Mesothelial cell of epicardium (in vitro differentiated cells): ENCODE data around the gene DGKK. TPM values are rescaled to one million over a fixed set of nuclear protein-coding genes. Genes with fewer than 3 reads are reported as not detected.

Source experiments
- DNase-seq, 2 experiments: peaks; one replicate each; pipeline ENCODE4 v3.0.0; 2021; ENCODE audit warnings: low spot score in 2 of 2; ENCODE audit not compliant: unreplicated experiment in 2 of 2
- H3K27ac Mint-ChIP-seq: 2 replicates; pipeline ENCODE4 v1.8.0; 2021; ENCODE audit warnings: mixed read lengths
- H3K27me3 Mint-ChIP-seq: 2 replicates; pipeline ENCODE4 v1.8.0; 2021; ENCODE audit warnings: low read depth, mixed read lengths
- H3K36me3 Mint-ChIP-seq: 2 replicates; pipeline ENCODE4 v1.8.0; 2021; ENCODE audit warnings: mixed read lengths
- H3K4me1 Mint-ChIP-seq: 2 replicates; pipeline ENCODE4 v1.8.0; 2021; ENCODE audit warnings: mixed read lengths
- H3K4me3 Mint-ChIP-seq: 2 replicates; pipeline ENCODE4 v1.8.0; 2021; ENCODE audit warnings: mild to moderate bottlenecking, moderate library complexity, mixed read lengths
- H3K9me3 Mint-ChIP-seq: 2 replicates; pipeline ENCODE4 v1.8.0; 2021; ENCODE audit warnings: mixed read lengths
- CTCF ChIP-seq: fragments of 200-600 bp; sonication (generic); IDR thresholded peaks from one replicate; pipeline ENCODE4 v1.5.0; 2021; ENCODE audit warnings: antibody characterized with exemption; ENCODE audit not compliant: unreplicated experiment
- total RNA-seq: library from RNA; stranded (reverse); gene quantifications from 3 replicates; pipeline ENCODE4 v1.2.1, GENCODE V29; 2021

The DGKK gene
- total RNA-seq, 1 donor from 2014 or later, result 0.04 TPM

GRCh38 chrX:50484662-50485061 is 14.0 kb upstream of the DGKK start:
- Mint-ChIP-seq H3K4me1 (no peaks in the 10 kb centered on the region), H3K27me3 (peaks cover 11% of the 10 kb centered on the region), H3K4me3 (no peak overlapping the region), H3K9me3 (peaks cover 21% of the 10 kb centered on the region), H3K36me3 (no peaks in the 10 kb centered on the region), H3K27ac (no peak overlapping the region)
- TF ChIP-seq CTCF, result no peak
- DNase-seq, result no peak

GRCh38 chrX:50483283-50483682 is 12.7 kb upstream of the DGKK start:
- no peaks in the 10 kb centered on the region for H3K4me1 Mint-ChIP-seq
- no peak for TF ChIP-seq CTCF
- H3K27ac Mint-ChIP-seq, result no peak overlapping the region
- no peak overlapping the region for H3K4me3 Mint-ChIP-seq
- no peaks in the 10 kb centered on the region for H3K36me3 Mint-ChIP-seq
- DNase-seq, result no peak
- H3K9me3 Mint-ChIP-seq, result peaks cover 21% of the 10 kb centered on the region
- peaks cover 12% of the 10 kb centered on the region for H3K27me3 Mint-ChIP-seq

DNA sequence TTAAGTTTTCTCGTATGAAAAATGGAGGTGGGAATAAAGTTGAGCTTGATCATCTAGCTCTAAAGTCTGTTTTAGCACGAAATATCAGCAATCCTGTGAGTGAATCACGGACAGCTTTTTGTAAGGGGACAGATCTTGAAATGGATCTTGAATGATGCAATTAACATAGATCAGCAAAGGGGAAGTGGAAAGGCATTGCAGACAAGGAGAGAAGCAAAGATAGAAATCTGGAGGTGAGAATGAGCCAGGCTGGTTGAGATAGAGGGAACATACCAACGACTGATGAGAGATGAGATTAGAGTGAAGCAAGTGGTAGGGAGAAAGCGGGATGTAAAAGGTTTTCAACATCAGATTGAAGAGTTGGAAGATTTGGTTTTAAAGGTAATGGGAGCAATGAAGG is 4.6 kb upstream of the DGKK start:
- Mint-ChIP-seq H3K4me1 (peaks cover 9% of the 10 kb centered on the region), H3K27ac (no peak overlapping the region), H3K4me3 (no peak overlapping the region), H3K27me3 (peaks cover 71% of the 10 kb centered on the region), H3K36me3 (no peaks in the 10 kb centered on the region), H3K9me3 (peaks cover 20% of the 10 kb centered on the region)
- TF ChIP-seq CTCF, result no peak
- no peak for DNase-seq

GRCh38 chrX:50471390-50471789 is 765 bp upstream of the DGKK start:
- peaks cover 11% of the 10 kb centered on the region for H3K9me3 Mint-ChIP-seq
- no peak overlapping the region for H3K27ac Mint-ChIP-seq
- H3K27me3 Mint-ChIP-seq, result peaks cover 98% of the 10 kb centered on the region
- H3K4me1 Mint-ChIP-seq, result peaks cover 9% of the 10 kb centered on the region
- no peaks in the 10 kb centered on the region for H3K36me3 Mint-ChIP-seq
- no peak for DNase-seq
- H3K4me3 Mint-ChIP-seq, result peak overlapping the region; percentile 46
- no peak for TF ChIP-seq CTCF

DNA sequence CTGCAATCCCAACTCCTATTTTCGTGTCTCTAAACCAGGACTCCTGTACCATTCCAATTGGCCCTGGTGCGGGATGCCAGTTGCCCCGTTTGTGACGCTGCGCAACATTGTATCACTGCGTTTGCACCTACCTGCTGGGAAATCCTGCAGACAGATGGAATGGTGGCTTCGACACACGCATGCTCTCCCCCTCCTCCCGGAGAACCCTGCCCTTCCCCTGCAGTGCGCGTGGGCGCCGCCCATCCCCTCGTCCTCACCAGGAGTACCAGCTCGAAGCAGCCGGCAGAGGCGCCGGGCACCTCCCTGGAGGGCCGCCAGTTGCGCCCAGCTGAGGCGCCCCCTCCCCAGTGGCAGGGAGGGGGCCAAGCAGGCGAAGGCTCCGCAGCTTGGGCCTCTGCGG is 1.4 kb downstream of the DGKK start:
- Mint-ChIP-seq H3K27me3 (peaks cover 96% of the 10 kb centered on the region), H3K4me3 (no peak overlapping the region), H3K27ac (no peak overlapping the region), H3K36me3 (no peaks in the 10 kb centered on the region), H3K9me3 (peaks cover 11% of the 10 kb centered on the region), H3K4me1 (peaks cover 9% of the 10 kb centered on the region)
- no peak for TF ChIP-seq CTCF
- peak in 1 of 2 experiments; percentile 14 for DNase-seq

DNA sequence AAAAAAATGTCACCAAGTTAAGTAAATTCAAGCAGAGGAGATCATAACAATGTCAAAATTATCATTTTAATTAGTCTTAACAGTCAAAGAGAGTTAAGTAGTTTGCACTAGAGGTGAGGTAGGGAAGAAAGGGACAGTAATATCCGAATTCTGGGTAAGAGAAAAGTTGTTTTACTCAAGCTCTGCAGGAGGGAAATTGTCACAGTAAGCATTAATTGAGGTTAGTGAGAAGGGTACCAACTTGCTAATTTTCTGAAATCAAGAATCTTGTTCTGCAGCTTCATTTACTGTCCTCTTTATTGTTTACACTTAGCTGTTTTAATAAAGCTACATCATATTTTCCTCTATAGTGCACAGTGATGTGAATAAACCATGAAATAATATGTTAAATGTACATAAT is 11.0 kb downstream of the DGKK start:
- H3K4me3 Mint-ChIP-seq, result no peak overlapping the region
- no peak for TF ChIP-seq CTCF
- H3K27me3 Mint-ChIP-seq, result peaks cover 52% of the 10 kb centered on the region
- no peaks in the 10 kb centered on the region for H3K4me1 Mint-ChIP-seq
- H3K9me3 Mint-ChIP-seq, result peaks cover 14% of the 10 kb centered on the region
- no peak overlapping the region for H3K27ac Mint-ChIP-seq
- no peaks in the 10 kb centered on the region for H3K36me3 Mint-ChIP-seq
- DNase-seq, result no peak
